ENCODE data around the gene ESYT2.
A peak's percentile ranks its signal among the peaks of the same experiment; 100 is the strongest.

Gene ESYT2

DNA sequence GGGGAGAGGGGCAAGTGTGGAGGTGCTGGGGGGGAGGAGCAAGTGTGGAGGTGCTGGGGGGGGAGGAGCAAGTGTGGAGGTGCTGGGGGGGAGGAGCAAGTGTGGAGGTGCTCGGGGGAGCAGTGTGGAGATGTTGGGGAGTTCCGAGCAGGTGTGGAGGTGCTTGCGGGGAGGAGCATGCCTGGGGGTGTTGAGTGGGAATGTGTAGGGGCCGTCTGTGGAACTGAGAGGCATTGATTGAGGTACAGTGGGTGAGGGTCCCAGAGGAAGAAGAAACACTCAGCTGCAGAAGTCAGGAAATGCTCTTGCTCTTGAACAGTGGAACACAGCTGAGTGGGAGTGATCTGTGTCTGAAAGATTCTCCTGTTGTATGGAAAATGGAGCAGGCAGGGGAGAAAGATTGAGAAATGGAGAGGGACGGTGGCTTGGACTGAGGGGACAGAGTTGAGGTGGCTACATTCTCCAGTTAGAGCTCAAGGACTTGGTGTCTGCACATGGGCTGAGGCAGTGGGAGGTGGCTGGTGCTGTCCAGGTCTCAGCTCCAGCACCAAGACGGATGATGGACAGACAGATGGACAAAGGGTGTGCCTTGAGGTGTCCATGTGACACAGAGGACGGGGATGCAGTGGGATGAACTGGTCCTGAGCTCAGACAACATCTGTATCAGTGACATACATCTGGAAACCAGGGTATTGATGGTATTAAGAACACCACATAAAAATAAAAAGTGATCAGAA lies 99.5 kb downstream of the ESYT2 start:
- DNase-seq (ENCODE audit: low read depth in 1 of 2, low spot score in 1 of 2) = no peak

- no peak for DNase-seq (ENCODE audit: low read depth in 1 of 2, low spot score in 1 of 2)
Observed at GRCh38 chr7:158728911-158729645, 100.2 kb downstream of the ESYT2 start.

- DNase-seq (ENCODE audit: low read depth in 1 of 2, low spot score in 1 of 2) = no peak
Observed at GRCh38 chr7:158727690-158728089, 101.6 kb downstream of the ESYT2 start.

- DNase-seq (ENCODE audit: low read depth in 1 of 2, low spot score in 1 of 2) = no peak
Observed at GRCh38 chr7:158726277-158726807, 103.0 kb downstream of the ESYT2 start.

DNA sequence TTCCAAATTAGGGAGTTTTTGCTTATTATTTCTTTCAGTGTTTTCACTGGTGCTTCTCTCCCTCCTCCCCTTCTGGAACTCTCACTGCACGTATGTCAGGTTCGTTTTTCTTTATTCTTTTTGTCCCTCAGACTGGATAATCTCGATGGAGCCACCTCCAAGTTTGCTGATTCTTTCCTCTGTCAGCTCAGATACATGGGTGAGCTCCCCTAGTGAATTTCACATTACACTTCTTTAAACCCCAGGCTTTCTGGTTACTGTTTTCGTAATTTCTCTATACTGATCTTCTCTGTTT lies 103.9 kb downstream of the ESYT2 start:
- DNase-seq (ENCODE audit: low read depth in 1 of 2, low spot score in 1 of 2) = no peak

GRCh38 chr7:158724658-158725505 lies 104.4 kb downstream of the ESYT2 start:
- no peak for DNase-seq (ENCODE audit: low read depth in 1 of 2, low spot score in 1 of 2)

DNA sequence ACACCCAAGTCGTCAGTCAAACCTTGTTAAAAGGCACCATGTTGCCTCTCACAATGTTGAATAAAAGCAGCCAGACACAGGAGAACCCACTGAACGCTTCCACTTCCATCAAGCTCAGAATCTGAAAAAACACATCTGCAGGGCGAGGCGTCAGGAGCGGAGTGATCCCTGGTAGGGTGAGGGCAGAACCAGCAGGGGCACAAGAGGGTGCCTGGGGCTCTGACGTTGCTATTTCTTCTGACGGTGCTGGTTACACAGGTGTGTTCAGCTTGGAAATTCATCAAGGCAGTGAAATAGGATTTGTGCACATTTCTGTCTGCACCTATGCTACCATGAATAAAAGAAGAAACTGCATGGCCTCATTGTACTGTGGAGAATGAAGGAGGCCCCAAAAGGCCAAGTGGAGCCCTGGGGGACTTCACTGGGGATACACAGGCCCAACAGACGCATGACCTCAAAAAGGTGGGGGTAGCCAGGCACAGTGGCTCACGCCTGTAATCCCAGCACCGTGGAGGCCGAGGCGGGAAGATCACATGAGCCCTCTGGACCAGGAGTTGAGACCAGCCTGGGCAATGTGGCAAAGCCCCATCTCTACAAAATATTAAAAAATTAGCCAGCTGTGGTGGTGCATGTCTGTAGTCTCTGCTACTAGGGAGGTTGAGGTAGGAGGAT lies 105.5 kb downstream of the ESYT2 start:
- DNase-seq (ENCODE audit: low read depth in 1 of 2, low spot score in 1 of 2) = no peak

DNA sequence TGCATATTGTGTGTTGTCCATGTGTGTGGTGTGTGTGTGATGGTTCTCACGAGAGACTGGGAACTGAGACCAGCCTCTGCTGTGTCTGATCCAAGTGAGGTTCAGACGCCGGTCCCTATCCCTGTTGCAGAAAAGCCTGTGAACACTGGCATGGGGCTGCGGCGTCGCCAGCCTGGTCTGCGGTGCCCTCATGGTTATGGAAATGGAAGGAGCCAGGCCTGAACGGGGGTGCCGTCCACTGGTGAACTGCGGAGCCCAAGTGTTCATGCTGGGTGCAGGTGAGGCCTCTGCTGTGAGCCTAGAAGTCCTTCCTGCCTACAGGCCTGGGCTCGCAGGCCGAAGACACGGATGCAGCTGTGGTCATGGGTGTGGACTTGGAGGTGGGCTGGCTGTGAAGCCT lies 106.0 kb downstream of the ESYT2 start:
- no peak for DNase-seq (ENCODE audit: low read depth in 1 of 2, low spot score in 1 of 2)

DNA sequence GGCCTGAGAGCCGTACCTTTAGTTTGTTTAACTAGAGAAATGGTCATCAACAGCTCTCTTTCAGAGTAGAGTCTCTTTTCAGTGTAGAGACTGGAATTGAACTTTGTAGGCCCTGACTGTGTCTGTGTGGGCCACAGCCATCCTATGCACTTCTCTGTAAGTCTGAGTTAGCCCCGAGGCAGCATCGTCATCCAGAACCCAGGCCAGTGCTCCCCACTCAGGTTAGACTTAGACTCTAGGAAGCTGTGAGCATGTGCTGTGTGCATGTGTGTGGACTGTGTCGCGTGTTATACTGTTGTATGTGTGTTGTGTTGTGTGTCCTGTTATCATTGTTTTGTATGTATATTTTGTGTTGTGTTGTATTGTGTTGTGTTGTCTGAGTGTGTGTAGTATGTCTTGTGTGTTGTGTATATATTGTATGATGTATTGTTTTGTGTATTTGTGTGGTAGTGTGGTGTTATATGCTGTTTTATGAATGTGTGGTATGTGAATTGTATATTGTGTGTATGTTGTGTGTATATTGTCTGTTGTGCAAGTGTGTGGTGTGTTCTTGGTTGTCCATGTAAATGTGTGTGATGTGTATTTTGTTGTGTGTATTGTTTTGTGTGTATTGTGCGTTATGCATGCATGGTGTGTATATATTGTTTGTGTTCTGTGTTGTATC lies 106.6 kb downstream of the ESYT2 start:
- DNase-seq (ENCODE audit: low read depth in 1 of 2, low spot score in 1 of 2) = no peak

- DNase-seq (ENCODE audit: low read depth in 1 of 2, low spot score in 1 of 2) = no peak
Observed at GRCh38 chr7:158720112-158720511, 109.2 kb downstream of the ESYT2 start.

DNA sequence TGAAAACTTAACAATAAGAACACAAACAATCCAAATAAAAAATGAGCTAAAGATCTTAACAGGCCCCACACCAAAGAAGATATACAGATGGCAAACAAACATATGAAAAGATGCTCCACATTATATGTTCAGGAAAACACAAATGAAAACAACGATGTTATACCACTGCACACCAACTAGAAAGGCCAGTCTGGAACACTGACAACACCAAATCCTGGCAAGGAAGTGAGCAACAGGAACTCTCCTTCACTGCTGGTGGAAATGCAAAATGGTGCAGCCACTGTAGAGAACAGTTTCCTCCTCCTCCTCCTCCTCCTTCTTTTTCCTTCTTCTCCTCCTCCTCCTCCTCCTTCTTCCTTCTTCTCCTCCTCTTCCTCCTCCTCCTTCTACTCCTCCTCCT lies 112.5 kb downstream of the ESYT2 start:
- DNase-seq (ENCODE audit: low read depth in 1 of 2, low spot score in 1 of 2) = no peak

GRCh38 chr7:158710651-158711102 lies 118.6 kb downstream of the ESYT2 start:
- DNase-seq (ENCODE audit: low read depth in 1 of 2, low spot score in 1 of 2) = no peak

- no peak for DNase-seq (ENCODE audit: low read depth in 1 of 2, low spot score in 1 of 2)
Observed at GRCh38 chr7:158707610-158708009, 121.7 kb downstream of the ESYT2 start.

DNA sequence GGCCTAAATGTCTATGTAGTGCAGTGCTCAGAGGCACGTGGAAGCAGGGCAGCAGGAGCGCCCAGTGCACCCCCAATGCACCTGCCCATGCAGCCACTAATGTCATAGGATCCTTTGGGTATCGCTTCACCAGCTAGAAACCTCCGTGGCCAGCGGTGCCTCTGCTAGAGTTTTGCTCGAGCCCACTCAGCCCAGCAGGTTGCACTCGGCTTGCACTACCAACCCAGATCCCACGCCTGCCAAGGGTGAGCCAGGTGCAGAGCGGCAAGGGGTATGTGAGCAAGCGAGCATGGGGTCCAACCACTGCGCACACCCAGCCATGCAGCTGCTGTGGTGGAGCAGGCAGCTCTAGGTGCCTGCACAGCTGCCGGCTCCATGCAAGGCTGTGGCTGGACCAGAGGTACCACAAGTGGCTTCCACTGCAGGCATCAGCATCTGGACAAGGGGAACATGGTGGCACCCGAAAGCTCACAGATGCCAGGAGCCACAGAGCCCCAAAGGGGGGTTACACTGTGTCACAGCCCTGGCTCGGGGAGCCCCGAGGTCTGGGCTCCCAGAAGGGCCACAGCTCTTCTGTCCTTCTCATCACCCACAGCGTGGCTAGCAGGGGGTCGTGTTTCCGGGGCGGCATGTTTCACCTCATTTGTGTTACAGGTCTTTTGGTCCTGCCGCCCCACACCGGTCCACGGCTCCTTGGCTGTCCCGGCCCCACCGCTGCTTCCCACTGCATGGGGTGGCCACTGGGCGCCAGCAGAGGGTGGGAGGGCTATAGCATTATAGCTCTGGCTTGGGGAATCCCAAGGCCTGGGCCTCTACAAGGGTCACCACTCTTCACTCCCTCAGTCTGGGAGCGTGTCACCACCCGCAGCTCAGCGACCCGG lies 122.4 kb downstream of the ESYT2 start:
- no peak for DNase-seq (ENCODE audit: low read depth in 1 of 2, low spot score in 1 of 2)

GRCh38 chr7:158706273-158706704 lies 123.0 kb downstream of the ESYT2 start:
- DNase-seq (ENCODE audit: low read depth in 1 of 2, low spot score in 1 of 2) = no peak

GRCh38 chr7:158705234-158705850 lies 124.0 kb downstream of the ESYT2 start:
- DNase-seq (ENCODE audit: low read depth in 1 of 2, low spot score in 1 of 2) = no peak

DNA sequence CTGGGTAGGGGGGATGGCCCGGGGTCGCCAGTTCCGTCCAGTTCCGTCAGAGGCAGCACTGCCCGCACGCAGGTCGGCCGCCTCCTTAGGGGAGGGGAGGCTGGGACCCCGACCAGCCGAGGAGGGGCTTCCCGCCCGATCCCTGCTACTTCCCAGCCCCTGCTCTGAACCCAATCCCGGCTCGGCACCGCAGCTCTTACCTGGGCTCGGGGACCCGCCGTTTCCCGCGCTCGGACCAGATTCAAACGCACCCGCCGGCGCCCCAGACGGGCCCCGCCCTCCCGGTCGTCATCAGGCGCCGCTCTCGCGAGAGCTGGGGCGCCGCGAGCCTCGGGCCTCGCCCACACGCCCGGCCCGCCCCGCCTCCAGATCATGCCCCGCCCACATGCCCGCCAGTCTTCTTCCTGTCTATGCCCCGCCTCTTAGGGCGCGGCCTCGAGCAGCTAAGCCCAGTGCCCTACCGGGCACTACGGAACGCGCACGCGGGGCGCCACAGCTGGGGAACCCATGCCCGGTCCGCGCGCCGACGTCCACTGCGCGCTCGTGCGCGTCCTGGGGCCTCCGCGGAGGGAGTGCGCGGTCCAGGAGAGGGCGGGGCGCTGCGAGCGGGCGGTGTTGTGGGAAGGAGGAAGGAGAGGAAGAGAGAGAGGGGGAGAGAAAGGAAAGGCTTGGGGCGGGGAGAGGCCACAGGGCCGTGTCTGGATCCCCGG lies 124.6 kb downstream of the ESYT2 start, which contains the start of gene NCAPG2:
NCAPG2 (minus strand) TSS at position 281 of the 710 bp plus-strand sequence. CDS start 2,905 bp downstream, outside the sequence.
- DNase-seq (ENCODE audit: low read depth in 1 of 2, low spot score in 1 of 2) = peak; percentile 94 to 98
